H1 (cell line): ENCODE data around the gene GRAMD1B. TPM values are rescaled to one million over a fixed set of nuclear protein-coding genes. Genes with fewer than 3 reads are reported as not detected.

ENCODE experiments used
- ASH2L ChIP-seq: fragments of 200-600, 300-600 bp; sonication (generic); IDR thresholded peaks from one replicate; pipeline ENCODE4 v1.7.1; 2017; ENCODE audit warnings: low read length
- ATF3 ChIP-seq: IDR thresholded peaks from 2 replicates; pipeline ENCODE4 v1.6.1; 2011; ENCODE audit warnings: low read depth, mild to moderate bottlenecking, low read length; ENCODE audit not compliant: insufficient read depth
- E2F6 ChIP-seq: IDR thresholded peaks from 2 replicates; pipeline ENCODE4 v1.6.1; 2012; ENCODE audit warnings: inconsistent platforms
- RBBP5 ChIP-seq: IDR thresholded peaks from 2 replicates; pipeline ENCODE4 v1.7.1; 2012; ENCODE audit warnings: low read depth, mild to moderate bottlenecking, inconsistent platforms, low read length, moderate library complexity, borderline replicate concordance
- RXRA ChIP-seq: IDR thresholded peaks from 2 replicates; pipeline ENCODE4 v1.6.1; 2011; ENCODE audit warnings: low read depth, mild to moderate bottlenecking, low read length, moderate library complexity; ENCODE audit not compliant: insufficient read depth
- SRF ChIP-seq: IDR thresholded peaks from 2 replicates; pipeline ENCODE4 v1.6.1; 2011; ENCODE audit warnings: mild to moderate bottlenecking, low read depth, low read length, moderate library complexity
- ZNF274 ChIP-seq: IDR thresholded peaks from 2 replicates; pipeline ENCODE4 v1.7.0; 2012; ENCODE audit warnings: low read length, borderline replicate concordance; ENCODE audit errors: extremely low read depth
- polyA plus RNA-seq, 7 experiments: library from polyadenylated mRNA; depleted of rRNA in 3 of 7; stranded (reverse) in 5 of 7; unstranded in 2 of 7; fragments of >200 nt in 5 of 7; fragments of 200-250 nt in 2 of 7; gene quantifications; 1 replicate in 5 of 7; 2 replicates in 1 of 7; 4 replicates in 1 of 7; pipeline versions ENCODE4 v1.2.1 to v1.2.3, GENCODE V29; 2011 to 2013; ENCODE audit warnings: missing spikeins in 2 of 7, mixed read lengths in 2 of 7
- total RNA-seq: library from RNA; stranded (reverse); fragmentation: NEBNext Ultra II Directional; extraction: Animal tissue kit (Norgen Biotek cat#: 25700); gene quantifications from 2 replicates; pipeline ENCODE4 v1.2.1, GENCODE V29; 2021

GRAMD1B gene
- total and polyA plus RNA-seq, 2 of the 8 experiments (the other 6 are each of a cell fraction or from before 2014, with no cell fraction given), result 10.1 to 21.2 TPM

- TF ChIP-seq RBBP5 (no peak), RXRA (no peak), ZNF274 (no peak), E2F6 (no peak), ASH2L (no peak), ATF3 (no peak), SRF (no peak)
Observed at GRCh38 chr11:123518496-123519054, 88.5 kb downstream of the GRAMD1B start (continued).
